Neuronal stem cell (in vitro differentiated cells): Measurements from ENCODE around the gene OOSP3.

Experiments
- DNase-seq: peaks from one replicate; pipeline ENCODE4 v3.0.0-alpha.2; 2013; ENCODE audit warnings: low spot score
- H2AFZ ChIP-seq: one replicate; pipeline ENCODE4 v1.6.1; 2013; ENCODE audit warnings: mild to moderate bottlenecking, low read length, inconsistent platforms
- H2AK5ac ChIP-seq: 2 replicates; pipeline ENCODE4 v1.6.1; 2013; ENCODE audit warnings: low read depth, mild to moderate bottlenecking, inconsistent platforms, low read length, moderate library complexity, mixed read lengths
- H2BK120ac ChIP-seq: 2 replicates; pipeline ENCODE4 v1.6.1; 2013; ENCODE audit warnings: low read depth, mild to moderate bottlenecking, inconsistent platforms, low read length, moderate library complexity, mixed read lengths
- H2BK12ac ChIP-seq: one replicate; pipeline ENCODE4 v1.6.1; 2013; ENCODE audit warnings: low read length, inconsistent platforms
- H2BK15ac ChIP-seq: 2 replicates; pipeline ENCODE4 v1.6.1; 2013; ENCODE audit warnings: mild to moderate bottlenecking, low read length, inconsistent platforms, mixed read lengths
- H2BK5ac ChIP-seq: one replicate; pipeline ENCODE4 v1.6.1; 2013; ENCODE audit warnings: inconsistent platforms, mild to moderate bottlenecking, low read length, moderate library complexity
- H3K14ac ChIP-seq: one replicate; pipeline ENCODE4 v1.6.1; 2013; ENCODE audit warnings: low read length, inconsistent platforms
- H3K18ac ChIP-seq: 2 replicates; pipeline ENCODE4 v1.6.1; 2013; ENCODE audit warnings: low read length, inconsistent platforms
- H3K23ac ChIP-seq: 2 replicates; pipeline ENCODE4 v1.6.1; 2013; ENCODE audit warnings: low read depth, mild to moderate bottlenecking, mixed read lengths, low read length, inconsistent platforms; ENCODE audit not compliant: poor library complexity
- H3K27ac ChIP-seq: replicated peaks from 3 replicates; pipeline ENCODE4 v1.5.1; 2013; ENCODE audit warnings: low read length, inconsistent platforms
- H3K27me3 ChIP-seq, 3 experiments: 2 replicates each; pipeline ENCODE4 v1.6.1; 2013; ENCODE audit warnings: low read length in 3 of 3, mild to moderate bottlenecking in 2 of 3, inconsistent platforms in 1 of 3, low read depth in 1 of 3, mixed read lengths in 1 of 3, moderate library complexity in 1 of 3; ENCODE audit not compliant: control insufficient read depth in 3 of 3, insufficient read depth in 3 of 3
- H3K36me3 ChIP-seq, 2 donors: replicated peaks in 1 of 2; 2 replicates each; pipeline ENCODE4 v1.6.1; 2013; ENCODE audit warnings: low read length in 2 of 2; ENCODE audit not compliant: control insufficient read depth in 2 of 2, insufficient read depth in 2 of 2
- H3K4ac ChIP-seq: 2 replicates; pipeline ENCODE4 v1.6.1; 2013; ENCODE audit warnings: inconsistent platforms, mild to moderate bottlenecking, low read length, moderate library complexity
- H3K4me1 ChIP-seq, 2 donors: 1 replicate in 1 of 2; 2 replicates in 1 of 2; pipeline ENCODE4 v1.6.1; 2013; ENCODE audit warnings: low read length in 2 of 2, low read depth in 1 of 2; ENCODE audit not compliant: control insufficient read depth in 2 of 2, insufficient read depth in 1 of 2
- H3K4me2 ChIP-seq: one replicate; pipeline ENCODE4 v1.6.1; 2013; ENCODE audit warnings: mild to moderate bottlenecking, low read length, inconsistent platforms; ENCODE audit not compliant: insufficient read depth, poor library complexity, severe bottlenecking
- H3K4me3 ChIP-seq, 2 donors: 2 replicates each; pipeline ENCODE4 v1.5.1; 2013; ENCODE audit warnings: low read length in 2 of 2, mild to moderate bottlenecking in 2 of 2, inconsistent platforms in 1 of 2, moderate library complexity in 1 of 2
- H3K79me1 ChIP-seq: one replicate; pipeline ENCODE4 v1.6.1; 2013; ENCODE audit warnings: low read depth, mild to moderate bottlenecking, inconsistent platforms, low read length, moderate library complexity
- H3K9ac ChIP-seq: one replicate; pipeline ENCODE4 v1.6.1; 2013; ENCODE audit warnings: mild to moderate bottlenecking, low read depth, low read length, inconsistent platforms; ENCODE audit not compliant: poor library complexity
- H3K9me3 ChIP-seq, 2 donors: replicated peaks in 1 of 2; 2 replicates each; pipeline versions ENCODE3 to v1.6.1; 2013; ENCODE audit warnings: low read length in 2 of 2, mild to moderate bottlenecking in 2 of 2, inconsistent platforms in 1 of 2, low read depth in 1 of 2, mixed read lengths in 1 of 2, moderate library complexity in 1 of 2; ENCODE audit not compliant: control insufficient read depth in 2 of 2, insufficient read depth in 1 of 2
- H4K8ac ChIP-seq: one replicate; pipeline ENCODE4 v1.6.1; 2013; ENCODE audit warnings: low read depth, mild to moderate bottlenecking, inconsistent platforms, low read length, moderate library complexity
- H4K91ac ChIP-seq: one replicate; pipeline ENCODE4 v1.6.1; 2013; ENCODE audit warnings: low read length, low read depth, mild to moderate bottlenecking, inconsistent platforms; ENCODE audit not compliant: poor library complexity
- WGBS, 2 donors: extraction: QIAGEN DNeasy Blood & Tissue Kit; methylation state at CpG; one replicate each; pipeline ENCODE4 v1.1.7; 2013; ENCODE audit warnings: missing lambda C conversion rate in 2 of 2, mixed read lengths in 1 of 2; ENCODE audit not compliant: insufficient read length in 2 of 2, insufficient replicate concordance in 1 of 2; ENCODE audit errors: extremely low coverage in 2 of 2; 5-methylcytosine and 5-hydroxymethylcytosine counted together

The OOSP3 gene

DNA sequence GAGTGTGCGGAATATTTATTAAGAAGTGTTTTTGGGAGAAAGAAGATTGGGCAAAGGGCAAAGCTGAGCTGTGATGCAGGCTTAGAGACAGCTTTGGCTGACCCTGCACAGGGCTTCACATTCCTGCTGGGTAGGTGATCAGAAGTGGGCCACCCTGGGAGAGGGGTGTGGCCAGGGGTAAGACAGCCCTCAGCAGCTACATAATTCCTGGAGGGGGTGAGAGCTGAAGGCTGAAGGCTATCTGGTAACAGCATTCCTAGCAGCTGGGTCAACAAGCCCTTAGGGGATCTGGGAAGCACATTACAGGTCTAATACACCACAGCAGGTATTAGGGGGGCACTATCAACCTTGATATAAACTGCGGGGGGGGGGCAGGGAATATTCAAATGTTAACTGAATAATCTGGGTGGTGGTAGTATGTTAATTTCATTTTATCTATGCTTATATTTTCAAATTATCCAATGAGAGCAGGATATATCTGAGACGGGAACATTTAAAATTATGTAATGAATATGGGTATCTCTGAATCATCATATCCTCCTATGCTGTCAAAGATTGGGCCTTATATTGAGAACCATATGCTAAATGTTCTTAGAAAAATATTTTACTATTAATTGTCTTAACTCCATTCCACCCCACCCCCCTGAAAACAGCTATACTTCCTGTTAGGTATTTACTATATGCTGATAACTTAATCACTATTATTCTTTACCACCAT lies 65.6 kb downstream of the OOSP3 start:
- Histone ChIP-seq H2BK15ac (no peak overlapping the region), H3K9me3 (peaks cover 0 to 3% of the 10 kb centered on the region in 2 donors), H2BK120ac (no peak overlapping the region), H2AFZ (no peak overlapping the region), H2BK12ac (no peak overlapping the region), H3K9ac (no peak overlapping the region), H3K36me3 (no peaks in the 10 kb centered on the region), H3K27me3 (no peaks in the 10 kb centered on the region), H3K4me3 (peak overlapping the region in 1 of 2 donors; percentile 68), H3K23ac (no peak overlapping the region), H3K4ac (no peak overlapping the region), H3K79me1 (no peaks in the 10 kb centered on the region), H3K27ac (no peak overlapping the region), H3K4me1 (no peaks in the 10 kb centered on the region), H3K18ac (no peak overlapping the region), H3K14ac (no peak overlapping the region), H2AK5ac (no peak overlapping the region), H4K91ac (no peak overlapping the region), H2BK5ac (no peak overlapping the region), H3K4me2 (no peak overlapping the region), H4K8ac (no peak overlapping the region)
- WGBS, 2 donors: 94% methylated on average over 1 of the region's 3 CpGs; no CpG with 5 or more reads in 1 of the 2 donors
- no peak for DNase-seq

DNA sequence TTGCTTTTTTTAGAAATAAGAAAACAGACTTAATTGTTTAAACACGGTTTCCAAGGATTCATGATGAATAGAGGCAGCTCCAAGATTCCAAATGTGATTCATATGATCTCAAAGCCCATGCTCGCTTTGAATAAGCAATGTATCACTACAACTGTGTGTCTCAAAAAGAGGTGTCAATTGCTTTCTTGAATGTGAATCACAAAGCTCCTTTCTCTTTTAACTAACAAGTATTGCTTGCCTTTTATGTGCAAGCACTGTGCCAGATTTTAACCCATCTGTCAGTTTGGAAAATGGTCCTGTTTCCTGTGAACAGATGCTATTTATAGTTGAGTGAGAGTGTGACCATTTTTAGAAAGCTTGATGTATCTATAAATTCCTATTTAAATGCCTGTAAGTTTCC lies 66.1 kb downstream of the OOSP3 start:
- no peak overlapping the region for H3K9ac ChIP-seq
- no peak overlapping the region for H3K14ac ChIP-seq
- H3K27me3 ChIP-seq: no peaks in the 10 kb centered on the region
- no peak overlapping the region for H2BK15ac ChIP-seq
- H4K91ac ChIP-seq: no peak overlapping the region
- H4K8ac ChIP-seq: no peak overlapping the region
- no peak for DNase-seq
- no peak overlapping the region for H3K18ac ChIP-seq
- H3K4me3 ChIP-seq: no peak overlapping the region
- no peak overlapping the region for H2BK5ac ChIP-seq
- no peak overlapping the region for H3K27ac ChIP-seq
- H2BK120ac ChIP-seq: no peak overlapping the region
- H3K9me3 ChIP-seq: peaks cover 0 to 3% of the 10 kb centered on the region in 2 donors
- H3K4me1 ChIP-seq: no peaks in the 10 kb centered on the region
- no peak overlapping the region for H2AFZ ChIP-seq
- WGBS, 2 donors: no CpG with 5 or more reads among the region's 2 CpGs
- no peaks in the 10 kb centered on the region for H3K36me3 ChIP-seq
- no peak overlapping the region for H3K4me2 ChIP-seq
- no peaks in the 10 kb centered on the region for H3K79me1 ChIP-seq
- no peak overlapping the region for H2AK5ac ChIP-seq
- H3K4ac ChIP-seq: no peak overlapping the region
- H2BK12ac ChIP-seq: no peak overlapping the region
- no peak overlapping the region for H3K23ac ChIP-seq
